Neutrophil (primary cell): ENCODE results near the gene GID8.

Experiments
- H3K27ac ChIP-seq: fragments of 200-600 bp; sonication (generic); 2 replicates; pipeline ENCODE4 v1.5.1; 2016; ENCODE audit warnings: mild to moderate bottlenecking, moderate library complexity
- H3K27me3 ChIP-seq: fragments of 200-600 bp; sonication (generic); 2 replicates; pipeline ENCODE4 v1.6.0; 2016; ENCODE audit warnings: mild to moderate bottlenecking
- H3K36me3 ChIP-seq: fragments of 200-600 bp; sonication (generic); 2 replicates; pipeline ENCODE4 v1.5.1; 2017
- H3K4me1 ChIP-seq, 2 experiments: fragments of 200-600 bp in 1 of 2; sonication (generic) in 1 of 2; 1 replicate in 1 of 2; 2 replicates in 1 of 2; pipeline versions ENCODE4 v1.5.1 to v1.6.1; 2013 to 2016; ENCODE audit warnings: low read depth in 1 of 2, low read length in 1 of 2, mild to moderate bottlenecking in 1 of 2, moderate library complexity in 1 of 2; ENCODE audit not compliant: control insufficient read depth in 1 of 2, insufficient read depth in 1 of 2
- H3K4me3 ChIP-seq, 2 experiments: fragments of 200-600 bp in 1 of 2; sonication (generic) in 1 of 2; 1 replicate in 1 of 2; 2 replicates in 1 of 2; pipeline ENCODE4 v1.5.1; 2013 to 2016; ENCODE audit warnings: low read depth in 1 of 2, low read length in 1 of 2, mild to moderate bottlenecking in 1 of 2, moderate library complexity in 1 of 2
- H3K9me3 ChIP-seq: fragments of 200-600 bp; sonication (generic); 2 replicates; pipeline ENCODE4 v1.5.1; 2016
- CTCF ChIP-seq: fragments of 200-600 bp; sonication (generic); IDR thresholded peaks from 2 replicates; pipeline ENCODE4 v1.5.1; 2016; ENCODE audit warnings: antibody characterized with exemption

The GID8 gene

DNA sequence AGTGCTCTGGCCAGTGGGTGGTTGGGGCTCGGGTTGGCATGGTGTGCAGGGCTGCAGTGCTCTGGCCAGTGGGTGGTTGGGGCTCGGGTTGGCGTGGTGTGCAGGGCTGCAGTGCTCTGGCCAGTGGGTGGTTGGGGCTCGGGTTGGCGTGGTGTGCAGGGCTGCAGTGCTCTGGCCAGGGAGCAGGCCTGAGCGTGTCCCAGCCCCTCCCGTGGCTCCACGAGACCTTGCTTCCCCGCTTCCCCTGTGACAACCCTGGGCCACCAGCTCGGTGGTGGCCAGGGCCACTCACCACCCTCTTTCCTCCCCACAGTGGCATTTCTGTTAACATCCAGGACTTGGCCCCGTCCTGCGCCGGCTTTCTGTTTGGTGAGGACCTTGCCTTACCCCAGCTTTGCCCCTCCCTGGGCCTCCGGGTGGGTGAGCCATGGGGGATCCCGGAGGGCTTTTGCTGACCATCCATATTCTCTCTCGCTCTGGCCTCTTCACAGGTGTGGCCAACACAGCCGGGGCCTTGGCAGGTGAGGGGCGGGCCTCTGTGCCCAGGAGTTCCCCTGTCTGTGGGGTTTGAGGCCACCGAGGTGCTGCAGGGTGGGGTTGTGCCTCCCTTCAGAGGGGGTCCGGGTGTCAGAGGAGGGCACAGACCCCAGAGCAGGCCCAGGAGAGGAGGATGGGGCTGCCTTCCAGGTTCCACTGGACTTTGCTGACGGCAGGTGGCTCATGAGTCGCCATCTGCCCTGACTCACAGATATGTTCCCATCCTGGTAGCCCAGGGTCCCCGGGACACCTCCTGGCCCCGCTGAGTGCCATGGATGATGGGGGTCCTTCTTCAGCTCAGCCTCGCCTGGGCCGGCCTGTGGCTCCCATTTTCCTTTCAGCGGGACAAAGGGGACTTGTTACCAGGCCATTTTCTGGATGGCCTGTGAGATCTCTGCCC, 28.5 kb downstream of the GID8 start:
- H3K4me3 ChIP-seq: no peak overlapping the region
- H3K36me3 ChIP-seq: peaks cover 17% of the 10 kb centered on the region
- no peak for TF ChIP-seq CTCF
- H3K27ac ChIP-seq: no peak overlapping the region
- H3K27me3 ChIP-seq: peaks cover 30% of the 10 kb centered on the region
- H3K9me3 ChIP-seq: no peaks in the 10 kb centered on the region
- no peaks in the 10 kb centered on the region for H3K4me1 ChIP-seq

DNA sequence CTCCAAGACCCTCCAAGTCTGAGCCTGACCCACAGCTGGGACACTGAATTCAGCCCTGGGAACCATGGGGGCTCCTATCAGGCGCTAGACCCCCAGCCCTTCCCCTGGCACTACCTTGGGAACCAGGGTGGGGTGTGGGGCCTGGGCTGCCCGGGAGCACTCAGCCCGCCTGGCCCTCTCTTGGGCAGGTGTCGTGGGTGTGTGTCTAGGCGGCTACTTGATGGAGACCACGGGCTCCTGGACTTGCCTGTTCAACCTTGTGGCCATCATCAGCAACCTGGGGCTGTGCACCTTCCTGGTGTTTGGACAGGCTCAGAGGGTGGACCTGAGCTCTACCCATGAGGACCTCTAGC, 29.2 kb downstream of the GID8 start:
- H3K4me3 ChIP-seq: no peak overlapping the region
- no peaks in the 10 kb centered on the region for H3K4me1 ChIP-seq
- no peak for TF ChIP-seq CTCF
- no peaks in the 10 kb centered on the region for H3K9me3 ChIP-seq
- peaks cover 16% of the 10 kb centered on the region for H3K36me3 ChIP-seq
- H3K27me3 ChIP-seq: peaks cover 36% of the 10 kb centered on the region
- no peak overlapping the region for H3K27ac ChIP-seq

GRCh38 chr20:62967628-62968351, 29.8 kb downstream of the GID8 start:
- Histone ChIP-seq H3K4me3 (no peak overlapping the region), H3K27me3 (peaks cover 43% of the 10 kb centered on the region), H3K36me3 (peaks cover 10% of the 10 kb centered on the region), H3K4me1 (peaks cover 0 to 7% of the 10 kb centered on the region in 2 experiments), H3K27ac (no peak overlapping the region), H3K9me3 (no peaks in the 10 kb centered on the region)
- no peak for TF ChIP-seq CTCF

DNA sequence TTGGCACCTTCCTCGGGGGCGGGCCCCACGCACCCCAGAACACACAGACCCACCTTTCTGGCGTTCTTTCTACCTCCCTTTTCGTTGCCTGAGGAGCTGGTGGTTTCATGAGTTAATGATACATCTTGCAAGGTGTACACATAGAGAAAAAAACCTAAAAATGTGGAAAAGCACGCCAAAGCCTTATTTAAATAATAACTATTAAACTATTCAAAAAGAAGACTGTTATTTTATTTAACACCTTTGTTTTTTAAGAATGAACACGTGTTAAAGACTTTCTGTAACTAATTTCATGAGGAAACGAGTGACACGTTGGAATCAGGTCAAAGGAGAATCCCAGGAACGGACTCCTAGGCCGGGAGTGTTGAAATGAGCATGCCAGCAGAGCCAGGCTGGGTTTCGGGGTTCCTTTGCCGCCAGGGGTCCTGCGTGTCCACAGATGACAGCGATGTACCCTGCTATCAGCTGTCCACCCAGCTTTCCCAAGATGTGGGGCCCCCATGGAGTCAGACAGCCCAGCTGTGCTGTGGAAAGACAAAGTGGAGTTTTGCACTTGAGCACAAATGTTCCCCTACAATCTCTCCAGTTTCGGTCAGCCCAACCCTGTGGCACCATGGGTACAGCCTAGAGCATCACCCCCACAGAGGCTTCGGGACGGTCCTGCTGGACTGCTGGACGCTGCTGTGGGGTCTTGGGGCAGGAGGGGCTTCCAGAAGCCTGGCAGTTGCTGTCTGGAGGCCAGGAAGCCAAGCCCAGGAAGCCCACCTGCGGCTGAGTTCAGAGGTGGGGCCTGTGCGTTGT, 30.6 kb downstream of the GID8 start:
- Histone ChIP-seq H3K36me3 (peaks cover 9% of the 10 kb centered on the region), H3K4me3 (no peak overlapping the region), H3K27ac (no peak overlapping the region), H3K9me3 (no peaks in the 10 kb centered on the region), H3K4me1 (peaks cover 0 to 8% of the 10 kb centered on the region in 2 experiments), H3K27me3 (peaks cover 51% of the 10 kb centered on the region)
- TF ChIP-seq CTCF: no peak

DNA sequence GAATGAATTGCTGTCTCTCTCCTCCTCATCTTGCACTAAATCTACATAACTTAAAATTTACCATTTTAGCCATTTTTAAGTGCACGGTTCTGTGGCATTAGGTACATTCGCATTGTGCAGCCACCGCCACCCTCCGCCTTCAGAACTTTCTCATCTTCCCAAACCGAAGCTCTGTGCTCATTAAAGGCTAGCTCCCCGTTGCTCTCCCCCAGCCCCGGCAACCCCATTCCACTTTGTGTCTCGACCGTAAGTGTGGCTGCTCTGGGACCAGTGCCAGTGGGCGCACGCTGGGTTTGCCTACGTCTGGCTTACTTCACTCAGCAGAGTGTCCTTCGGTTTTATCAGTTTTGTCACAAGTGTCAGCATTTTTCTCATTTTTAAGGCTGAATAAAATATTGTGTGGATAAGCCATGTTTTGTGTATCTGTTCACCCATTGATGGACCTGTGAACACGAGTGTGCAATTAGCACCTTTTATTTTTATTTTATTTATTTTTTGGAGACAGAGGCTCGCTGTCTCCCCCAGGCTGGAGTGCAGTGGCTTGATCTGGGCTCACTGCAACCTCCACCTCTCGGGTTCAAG, 31.3 kb downstream of the GID8 start:
- TF ChIP-seq CTCF: no peak
- peaks cover 58% of the 10 kb centered on the region for H3K27me3 ChIP-seq
- H3K4me1 ChIP-seq: peaks cover 0 to 8% of the 10 kb centered on the region in 2 experiments
- no peak overlapping the region for H3K27ac ChIP-seq
- H3K9me3 ChIP-seq: no peaks in the 10 kb centered on the region
- peaks cover 2% of the 10 kb centered on the region for H3K36me3 ChIP-seq
- no peak overlapping the region for H3K4me3 ChIP-seq
